IMR-90 (cell line): ENCODE results near the gene TP53AIP1. TPM values are rescaled to one million over a fixed set of nuclear protein-coding genes. Genes with fewer than 3 reads are reported as not detected.

ENCODE experiments used
- ATAC-seq: fragments of 200-7000 bp; cut with Tn5 transposase; 2 replicates; pipeline ENCODE4 v1.9.1; 2020; ENCODE audit warnings: low read depth, mild to moderate bottlenecking, moderate library complexity
- BruUV-seq: library from RNA; stranded (reverse); fragments of 400-500 nt; replicated peaks from 2 replicates; lab custom pipeline; 2021; lab: Mats Ljungman, UMichigan
- CTCF ChIA-PET: fragments of 300-600 bp; formaldehyde crosslinking; extraction: SDS; loops from one replicate; lab custom pipeline; 2021; ENCODE audit warnings: antibody characterized with exemption; lab: Yijun Ruan, JAX
- POLR2A ChIA-PET: fragments of 300-600 bp; sonication (Branson Sonifier 250); formaldehyde crosslinking; loops from one replicate; lab custom pipeline; 2022; ENCODE audit warnings: antibody characterized with exemption; ENCODE audit not compliant: unreplicated experiment; lab: Charles Lee
- DNase-seq: peaks from one replicate; pipeline ENCODE4 v3.0.0; 2013
- H2AFZ ChIP-seq: replicated peaks from 2 replicates; pipeline ENCODE3; 2013; ENCODE audit warnings: low read length, mild to moderate bottlenecking; ENCODE audit not compliant: poor library complexity
- H2AK5ac ChIP-seq: 2 replicates; pipeline ENCODE4 v1.6.1; 2013; ENCODE audit warnings: low read depth, low read length, inconsistent platforms
- H2AK9ac ChIP-seq: replicated peaks from 2 replicates; pipeline ENCODE3; 2013; ENCODE audit warnings: mild to moderate bottlenecking, low read depth, low read length, moderate library complexity; ENCODE audit not compliant: poor library complexity
- H2BK120ac ChIP-seq: 2 replicates; pipeline ENCODE4 v1.6.1; 2013; ENCODE audit warnings: low read depth, low read length, inconsistent platforms
- H2BK15ac ChIP-seq: 3 replicates; pipeline ENCODE4 v1.6.1; 2013; ENCODE audit warnings: low read depth, low read length, inconsistent platforms
- H2BK20ac ChIP-seq: 2 replicates; pipeline ENCODE4 v1.6.1; 2013; ENCODE audit warnings: low read depth, mild to moderate bottlenecking, inconsistent platforms, low read length, moderate library complexity
- H2BK5ac ChIP-seq: 2 replicates; pipeline ENCODE4 v1.6.1; 2013; ENCODE audit warnings: mild to moderate bottlenecking, low read depth, low read length, inconsistent platforms; ENCODE audit not compliant: poor library complexity, severe bottlenecking
- H3K14ac ChIP-seq: replicated peaks from 2 replicates; pipeline ENCODE4 v1.6.1; 2013; ENCODE audit warnings: low read depth, low read length, inconsistent platforms
- H3K18ac ChIP-seq: 2 replicates; pipeline ENCODE4 v1.6.1; 2013; ENCODE audit warnings: low read depth, low read length, control low read depth
- H3K23ac ChIP-seq: 2 replicates; pipeline ENCODE4 v1.6.1; 2013; ENCODE audit warnings: low read depth, low read length, inconsistent platforms
- H3K27ac ChIP-seq: 2 replicates; pipeline ENCODE4 v1.5.1; 2013; ENCODE audit warnings: mild to moderate bottlenecking, control low read depth, low read length; ENCODE audit not compliant: insufficient read depth
- H3K27me3 ChIP-seq: 2 replicates; pipeline ENCODE4 v1.6.1; 2013; ENCODE audit warnings: low read length; ENCODE audit not compliant: control insufficient read depth, insufficient read depth
- H3K36me3 ChIP-seq: 2 replicates; pipeline ENCODE4 v1.6.1; 2013; ENCODE audit warnings: low read length, mixed read lengths; ENCODE audit not compliant: control insufficient read depth, insufficient read depth
- H3K4ac ChIP-seq: 2 replicates; pipeline ENCODE4 v1.6.1; 2013; ENCODE audit warnings: low read depth, low read length, inconsistent platforms
- H3K4me1 ChIP-seq: 2 replicates; pipeline ENCODE4 v1.6.1; 2013; ENCODE audit warnings: low read length, mixed read lengths; ENCODE audit not compliant: control insufficient read depth, insufficient read depth
- H3K4me2 ChIP-seq: 2 replicates; pipeline ENCODE4 v1.6.1; 2013; ENCODE audit warnings: low read depth, mild to moderate bottlenecking, control low read depth, low read length, moderate library complexity
- H3K4me3 ChIP-seq: 2 replicates; pipeline ENCODE4 v1.5.1; 2013; ENCODE audit warnings: low read depth, mild to moderate bottlenecking, control low read depth, low read length, moderate library complexity; ENCODE audit not compliant: insufficient read depth
- H3K56ac ChIP-seq: 2 replicates; pipeline ENCODE4 v1.6.1; 2013; ENCODE audit warnings: low read length, inconsistent platforms; ENCODE audit not compliant: insufficient read depth; ENCODE audit errors: extremely low read depth
- H3K79me1 ChIP-seq, 2 experiments: 2 replicates each; pipeline ENCODE4 v1.6.1; 2013; ENCODE audit warnings: low read length in 2 of 2, inconsistent platforms in 1 of 2, low read depth in 1 of 2
- H3K9ac ChIP-seq: 2 replicates; pipeline ENCODE4 v1.6.1; 2013; ENCODE audit warnings: low read depth, low read length, control low read depth
- H3K9me1 ChIP-seq: 2 replicates; pipeline ENCODE4 v1.6.1; 2013; ENCODE audit warnings: low read length, inconsistent platforms; ENCODE audit not compliant: insufficient read depth
- H3K9me3 ChIP-seq: 2 replicates; pipeline ENCODE4 v1.6.1; 2013; ENCODE audit warnings: low read length; ENCODE audit not compliant: control insufficient read depth, insufficient read depth
- H4K20me1 ChIP-seq: 2 replicates; pipeline ENCODE4 v1.6.1; 2013; ENCODE audit warnings: low read length, inconsistent platforms; ENCODE audit not compliant: insufficient read depth
- H4K5ac ChIP-seq: 2 replicates; pipeline ENCODE4 v1.6.1; 2013; ENCODE audit warnings: mild to moderate bottlenecking, low read depth, low read length, control low read depth
- H4K8ac ChIP-seq, 2 experiments: 2 replicates each; pipeline ENCODE4 v1.6.1; 2013; ENCODE audit warnings: low read depth in 2 of 2, low read length in 2 of 2, control low read depth in 1 of 2, inconsistent platforms in 1 of 2
- H4K91ac ChIP-seq: 2 replicates; pipeline ENCODE4 v1.6.1; 2013; ENCODE audit warnings: low read depth, low read length, inconsistent platforms; ENCODE audit not compliant: insufficient read depth
- BHLHE40 ChIP-seq: fragments of 150-350 bp; IDR thresholded peaks from 2 replicates; pipeline ENCODE4 v1.6.1; 2016; ENCODE audit warnings: mild to moderate bottlenecking, low read depth, low read length
- CEBPB ChIP-seq: IDR thresholded peaks from 2 replicates; pipeline ENCODE4 v1.6.1; 2012; ENCODE audit warnings: low read depth, low read length, improper control_type of control experiment
- CHD1 ChIP-seq: IDR thresholded peaks from 2 replicates; pipeline ENCODE4 v1.6.1; 2012; ENCODE audit warnings: low read depth, low read length, improper control_type of control experiment
- FOS ChIP-seq: fragments of 150-350 bp; IDR thresholded peaks from 2 replicates; pipeline ENCODE4 v1.6.1; 2016; ENCODE audit warnings: low read depth, low read length
- MAFK ChIP-seq: IDR thresholded peaks from 2 replicates; pipeline ENCODE4 v1.6.1; 2012; ENCODE audit warnings: low read depth, low read length, improper control_type of control experiment
- MAZ ChIP-seq: IDR thresholded peaks from 2 replicates; pipeline ENCODE4 v1.6.1; 2012; ENCODE audit warnings: low read depth, mild to moderate bottlenecking, low read length, improper control_type of control experiment, moderate library complexity, borderline replicate concordance
- MXI1 ChIP-seq: IDR thresholded peaks from 2 replicates; pipeline ENCODE4 v1.6.1; 2012; ENCODE audit warnings: low read depth, mild to moderate bottlenecking, low read length, moderate library complexity, borderline replicate concordance
- NFE2L2 ChIP-seq: fragments of 150-350 bp; IDR thresholded peaks from 2 replicates; pipeline ENCODE4 v1.6.1; 2016; ENCODE audit warnings: low read depth, mild to moderate bottlenecking, low read length
- POLR2A ChIP-seq: IDR thresholded peaks from 2 replicates; pipeline ENCODE4 v1.6.1; 2012; ENCODE audit warnings: mild to moderate bottlenecking, low read depth, low read length
- RAD21 ChIP-seq: IDR thresholded peaks from 2 replicates; pipeline ENCODE4 v1.6.1; 2012; ENCODE audit warnings: low read length, improper control_type of control experiment
- RCOR1 ChIP-seq: IDR thresholded peaks from 2 replicates; pipeline ENCODE4 v1.6.1; 2012; ENCODE audit warnings: mild to moderate bottlenecking, low read length, improper control_type of control experiment; ENCODE audit not compliant: insufficient replicate concordance
- RFX5 ChIP-seq: IDR thresholded peaks from 2 replicates; pipeline ENCODE4 v1.8.0; 2012; ENCODE audit warnings: low read depth, mild to moderate bottlenecking, low read length, moderate library complexity
- SMC3 ChIP-seq: fragments of 150-350 bp; IDR thresholded peaks from 2 replicates; pipeline ENCODE4 v1.6.1; 2016; ENCODE audit warnings: low read depth, mild to moderate bottlenecking, antibody characterized with exemption, low read length, moderate library complexity
- WGBS, 2 experiments: methylation state at CpG; one replicate each; pipeline versions ENCODE4 v1.1.5 to v1.1.7; 2013; ENCODE audit warnings: missing lambda C conversion rate in 2 of 2; ENCODE audit not compliant: insufficient read length in 1 of 2; ENCODE audit errors: extremely low coverage in 2 of 2; 5-methylcytosine and 5-hydroxymethylcytosine counted together
- dilution Hi-C: fragments of 300-500 bp; cut with HindIII; formaldehyde crosslinking; loops from one replicate; pipeline ENCODE4 v1.14.3; 2018; ENCODE audit warnings: low sequenced_read_pairs; ENCODE audit not compliant: unreplicated experiment
- in situ Hi-C: fragments of 300-500 bp; cut with MboI; formaldehyde crosslinking; loops from 3 replicates; pipeline ENCODE4 v1.14.3; 2019; ENCODE audit warnings: low sequenced_read_pairs, inconsistent platforms, mixed read lengths
- intact Hi-C: fragments of 100-400 bp; cut with micrococcal nuclease; formaldehyde crosslinking; loops from 2 replicates; pipeline ENCODE4 v1.10.0; 2022
- polyA plus RNA-seq, 3 experiments: library from polyadenylated mRNA; depleted of rRNA; stranded (reverse); fragments of >200 nt; gene quantifications; 2 replicates each; pipeline ENCODE4 v1.2.3, GENCODE V29; 2012; ENCODE audit warnings: low replicate concordance in 1 of 3
- total RNA-seq: library from RNA; depleted of rRNA; stranded (reverse); fragments of >200 nt; gene quantifications from 2 replicates; pipeline ENCODE4 v1.2.3, GENCODE V29; 2012
- TF ChIP-seq, protein P1 (sequence below): fragments of 150-350 bp; IDR thresholded peaks from 2 replicates; pipeline ENCODE4 v1.6.1; 2017; ENCODE audit warnings: mild to moderate bottlenecking, antibody characterized with exemption, low read length, low read depth
- TF ChIP-seq, protein P2 (sequence below): fragments of 150-350 bp; IDR thresholded peaks from 2 replicates; pipeline ENCODE4 v1.6.1; 2016; ENCODE audit warnings: low read depth, mild to moderate bottlenecking, low read length, moderate library complexity, borderline replicate concordance
- TF ChIP-seq, protein P3 (sequence below): conservative IDR thresholded peaks from 2 replicates; pipeline ENCODE4 v1.5.1; 2012; ENCODE audit warnings: mild to moderate bottlenecking, low read depth, low read length, improper control_type of control experiment

The TP53AIP1 gene
- total and polyA plus RNA-seq, 2 of the 4 experiments (the other 2 are of a cell fraction), result not detected

DNA sequence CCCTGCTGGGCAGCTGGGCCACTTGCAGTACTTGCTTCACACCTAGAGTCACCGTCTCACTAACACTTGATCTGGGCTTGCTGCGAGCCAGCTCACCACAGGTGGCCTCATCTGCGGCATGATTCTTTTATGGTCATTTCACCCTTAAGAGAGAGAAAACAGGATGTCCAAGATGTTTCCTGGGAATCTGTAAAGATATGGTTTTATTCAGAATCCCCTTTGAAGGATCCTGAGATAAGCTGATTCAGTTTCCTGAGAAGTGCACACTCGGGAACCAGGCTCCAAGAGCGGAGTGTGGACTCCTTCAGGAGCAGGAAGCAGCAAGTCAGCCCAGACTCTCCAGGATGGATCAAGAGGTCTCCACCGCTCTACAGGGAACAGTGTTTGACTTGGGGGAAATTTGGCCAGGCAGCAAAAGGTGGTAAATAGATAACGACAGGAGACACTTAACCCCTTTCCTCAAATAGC, 21.8 kb upstream of the TP53AIP1 start:
- no peak overlapping the region for H2AFZ ChIP-seq
- H2BK15ac ChIP-seq, result no peak overlapping the region
- H3K4me2 ChIP-seq, result no peak overlapping the region
- no peak overlapping the region for H4K91ac ChIP-seq
- CTCF ChIA-PET, result no interaction called here
- no peak overlapping the region for H3K4ac ChIP-seq
- WGBS, 2 experiments, result 94% methylated on average over 2 of the region's 7 CpGs; no CpG with 5 or more reads in 1 of the 2 experiments
- no peak overlapping the region for H2BK120ac ChIP-seq
- POLR2A ChIA-PET, result no interaction called here
- H2BK5ac ChIP-seq, result no peak overlapping the region
- H3K79me1 ChIP-seq, result no peaks in the 10 kb centered on the region
- H3K18ac ChIP-seq, result no peak overlapping the region
- no peak overlapping the region for H2AK5ac ChIP-seq
- no peak overlapping the region for H3K56ac ChIP-seq
- no TSS peak for BruUV-seq
- no peak for TF ChIP-seq FOS
- TF ChIP-seq NFE2L2, result no peak
- TF ChIP-seq MAFK, result no peak
- TF ChIP-seq RFX5, result no peak
- no peak for TF ChIP-seq BHLHE40
- TF ChIP-seq, protein P1, sequence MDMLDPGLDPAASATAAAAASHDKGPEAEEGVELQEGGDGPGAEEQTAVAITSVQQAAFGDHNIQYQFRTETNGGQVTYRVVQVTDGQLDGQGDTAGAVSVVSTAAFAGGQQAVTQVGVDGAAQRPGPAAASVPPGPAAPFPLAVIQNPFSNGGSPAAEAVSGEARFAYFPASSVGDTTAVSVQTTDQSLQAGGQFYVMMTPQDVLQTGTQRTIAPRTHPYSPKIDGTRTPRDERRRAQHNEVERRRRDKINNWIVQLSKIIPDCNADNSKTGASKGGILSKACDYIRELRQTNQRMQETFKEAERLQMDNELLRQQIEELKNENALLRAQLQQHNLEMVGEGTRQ, result no peak
- no peak for TF ChIP-seq RAD21
- TF ChIP-seq, protein P2, sequence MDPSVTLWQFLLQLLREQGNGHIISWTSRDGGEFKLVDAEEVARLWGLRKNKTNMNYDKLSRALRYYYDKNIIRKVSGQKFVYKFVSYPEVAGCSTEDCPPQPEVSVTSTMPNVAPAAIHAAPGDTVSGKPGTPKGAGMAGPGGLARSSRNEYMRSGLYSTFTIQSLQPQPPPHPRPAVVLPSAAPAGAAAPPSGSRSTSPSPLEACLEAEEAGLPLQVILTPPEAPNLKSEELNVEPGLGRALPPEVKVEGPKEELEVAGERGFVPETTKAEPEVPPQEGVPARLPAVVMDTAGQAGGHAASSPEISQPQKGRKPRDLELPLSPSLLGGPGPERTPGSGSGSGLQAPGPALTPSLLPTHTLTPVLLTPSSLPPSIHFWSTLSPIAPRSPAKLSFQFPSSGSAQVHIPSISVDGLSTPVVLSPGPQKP, result no peak
- TF ChIP-seq, protein P3, sequence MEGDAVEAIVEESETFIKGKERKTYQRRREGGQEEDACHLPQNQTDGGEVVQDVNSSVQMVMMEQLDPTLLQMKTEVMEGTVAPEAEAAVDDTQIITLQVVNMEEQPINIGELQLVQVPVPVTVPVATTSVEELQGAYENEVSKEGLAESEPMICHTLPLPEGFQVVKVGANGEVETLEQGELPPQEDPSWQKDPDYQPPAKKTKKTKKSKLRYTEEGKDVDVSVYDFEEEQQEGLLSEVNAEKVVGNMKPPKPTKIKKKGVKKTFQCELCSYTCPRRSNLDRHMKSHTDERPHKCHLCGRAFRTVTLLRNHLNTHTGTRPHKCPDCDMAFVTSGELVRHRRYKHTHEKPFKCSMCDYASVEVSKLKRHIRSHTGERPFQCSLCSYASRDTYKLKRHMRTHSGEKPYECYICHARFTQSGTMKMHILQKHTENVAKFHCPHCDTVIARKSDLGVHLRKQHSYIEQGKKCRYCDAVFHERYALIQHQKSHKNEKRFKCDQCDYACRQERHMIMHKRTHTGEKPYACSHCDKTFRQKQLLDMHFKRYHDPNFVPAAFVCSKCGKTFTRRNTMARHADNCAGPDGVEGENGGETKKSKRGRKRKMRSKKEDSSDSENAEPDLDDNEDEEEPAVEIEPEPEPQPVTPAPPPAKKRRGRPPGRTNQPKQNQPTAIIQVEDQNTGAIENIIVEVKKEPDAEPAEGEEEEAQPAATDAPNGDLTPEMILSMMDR, result no peak
- no peak for TF ChIP-seq CEBPB
- no peak for TF ChIP-seq SMC3
- no peak for TF ChIP-seq POLR2A
- no peak for TF ChIP-seq MAZ
- no peak for TF ChIP-seq MXI1
- no peak for TF ChIP-seq CHD1
- TF ChIP-seq RCOR1, result no peak
- H3K27me3 ChIP-seq, result peaks cover 2% of the 10 kb centered on the region; the same call in 1 of the 2 replicates
- H3K23ac ChIP-seq, result no peak overlapping the region
- no peak overlapping the region for H3K9ac ChIP-seq
- ATAC-seq, result no peak
- no peaks in the 10 kb centered on the region for H3K4me1 ChIP-seq
- no peak overlapping the region for H4K8ac ChIP-seq
- no peak overlapping the region for H2BK20ac ChIP-seq
- H4K5ac ChIP-seq, result no peak overlapping the region
- H3K9me3 ChIP-seq, result no peaks in the 10 kb centered on the region
- no peak for DNase-seq
- in situ Hi-C loops, result loop anchor here (25.0 kb wide), 2 partner anchors 802 to 927 kb away; no protein-coding TSS in a partner anchor
- H3K9me1 ChIP-seq, result no peaks in the 10 kb centered on the region
- dilution Hi-C loops, result no loop called here
- H2AK9ac ChIP-seq, result no peak overlapping the region
- no peaks in the 10 kb centered on the region for H4K20me1 ChIP-seq
- no peak overlapping the region for H3K4me3 ChIP-seq
- H3K27ac ChIP-seq, result no peak overlapping the region
- intact Hi-C loops, result no loop called here
- H3K14ac ChIP-seq, result no peak overlapping the region
- peaks cover 7% of the 10 kb centered on the region for H3K36me3 ChIP-seq
